LoVo (cell line): ENCODE results near the gene GMNC.
"Not testable (repeated sequence)": the region's sequence is repeated elsewhere in the genome, so short reads cannot be mapped to it uniquely, and the experiment has no call there.

Experiments
- DNase-seq: peaks from one replicate; pipeline ENCODE4 v3.0.0-alpha.2; 2016; ENCODE audit warnings: low spot score

The GMNC gene

GRCh38 chr3:190862209-190863118 lies at the start of gene GMNC:
TSS of gene GMNC (minus strand) at chr3:190862694. CDS start at chr3:190862615, 79 bp downstream.
- DNase-seq: peak; percentile 81

GRCh38 chr3:190911382-190911781 lies 48.9 kb upstream of the GMNC start:
- DNase-seq: no peak

- DNase-seq: no peak
Measured at GRCh38 chr3:190909908-190910307, 47.4 kb upstream of the GMNC start.

- DNase-seq: no peak
Measured at GRCh38 chr3:190903156-190903555, 40.7 kb upstream of the GMNC start.

- no peak for DNase-seq
Measured at GRCh38 chr3:190902292-190902691, 39.8 kb upstream of the GMNC start.

GRCh38 chr3:190892395-190892902 lies 30.0 kb upstream of the GMNC start:
- DNase-seq: no peak

GRCh38 chr3:190886945-190887344 lies 24.5 kb upstream of the GMNC start:
- DNase-seq: no peak

- peak; percentile 72 for DNase-seq
Measured at GRCh38 chr3:190883973-190884832, 21.7 kb upstream of the GMNC start.

GRCh38 chr3:190883141-190883540 lies 20.6 kb upstream of the GMNC start:
- no peak for DNase-seq

GRCh38 chr3:190877925-190878324 lies 15.4 kb upstream of the GMNC start:
- DNase-seq: no peak

GRCh38 chr3:190876433-190876832 lies 13.9 kb upstream of the GMNC start:
- DNase-seq: not testable (repeated sequence)

- not testable (repeated sequence) for DNase-seq
Measured at GRCh38 chr3:190875061-190875460, 12.6 kb upstream of the GMNC start.

- no peak for DNase-seq
Measured at GRCh38 chr3:190870127-190870526, 7.6 kb upstream of the GMNC start.

- no peak for DNase-seq
Measured at GRCh38 chr3:190867071-190867470, 4.6 kb upstream of the GMNC start.

- no peak for DNase-seq
Measured at GRCh38 chr3:190865828-190866227, 3.3 kb upstream of the GMNC start.

GRCh38 chr3:190865419-190865818 lies 2.9 kb upstream of the GMNC start:
- no peak for DNase-seq

GRCh38 chr3:190864002-190864401 lies 1.5 kb upstream of the GMNC start:
- DNase-seq: no peak

- DNase-seq: peak; percentile 18
Measured at GRCh38 chr3:190863119-190863465, 598 bp upstream of the GMNC start.

GRCh38 chr3:190860521-190860920 lies 2.0 kb downstream of the GMNC start:
- DNase-seq: no peak

- no peak for DNase-seq
Measured at GRCh38 chr3:190855151-190855550, 7.3 kb downstream of the GMNC start.

GRCh38 chr3:190854062-190854461 lies 8.4 kb downstream of the GMNC start:
- DNase-seq: no peak

GRCh38 chr3:190853464-190853863 lies 9.0 kb downstream of the GMNC start:
- no peak for DNase-seq

GRCh38 chr3:190849607-190850006 lies 12.9 kb downstream of the GMNC start:
- no peak for DNase-seq
